ENCODE measurements around the gene EDARADD.

Gene EDARADD

GRCh38 chr1:236507022-236507700, 113.1 kb downstream of the EDARADD start:
- no peak overlapping the region for H3K4me2 ChIP-seq (ENCODE audit: low read length)
- H3K36me3 ChIP-seq (replicated peaks; ENCODE audit: low read depth, low read length), result no peaks in the 10 kb centered on the region
- TF ChIP-seq CTCF (IDR thresholded peaks at IDR 0.05; ENCODE audit: low read depth, low read length) (no peak), EZH2phosphoT487 (IDR thresholded peaks at IDR 0.05; ENCODE audit: low read depth) (no peak)
- peaks cover 71% of the 10 kb centered on the region for H3K27me3 ChIP-seq (ENCODE audit: low read depth, low read length)
- H2AFZ ChIP-seq (ENCODE audit: low read depth, low read length), result no peak overlapping the region
- H3K4me1 ChIP-seq (ENCODE audit: low read length), result peaks cover 15% of the 10 kb centered on the region
- H3K4me3 ChIP-seq (ENCODE audit: low read length), result no peak overlapping the region
- H3K9me3 ChIP-seq (ENCODE audit: insufficient read depth, low read length), result no peaks in the 10 kb centered on the region
- H3K9ac ChIP-seq (ENCODE audit: low read length), result no peak overlapping the region
- H3K27ac ChIP-seq (ENCODE audit: low read length), result no peak overlapping the region
- H4K20me1 ChIP-seq (ENCODE audit: insufficient read depth, low read length), result peaks cover 21% of the 10 kb centered on the region
- no peaks in the 10 kb centered on the region for H3K79me2 ChIP-seq (ENCODE audit: low read length)

GRCh38 chr1:236508593-236509027, 114.5 kb downstream of the EDARADD start:
- H2AFZ ChIP-seq (ENCODE audit: low read depth, low read length), result no peak overlapping the region
- H3K27ac ChIP-seq (ENCODE audit: low read length), result no peak overlapping the region
- H3K4me1 ChIP-seq (ENCODE audit: low read length), result peaks cover 15% of the 10 kb centered on the region
- H4K20me1 ChIP-seq (ENCODE audit: insufficient read depth, low read length), result peaks cover 21% of the 10 kb centered on the region
- H3K79me2 ChIP-seq (ENCODE audit: low read length), result no peaks in the 10 kb centered on the region
- H3K4me2 ChIP-seq (ENCODE audit: low read length), result peak overlapping the region; percentile 58
- H3K27me3 ChIP-seq (ENCODE audit: low read depth, low read length), result peaks cover 69% of the 10 kb centered on the region
- H3K36me3 ChIP-seq (replicated peaks; ENCODE audit: low read depth, low read length), result no peaks in the 10 kb centered on the region
- no peak for TF ChIP-seq CTCF (IDR thresholded peaks at IDR 0.05; ENCODE audit: low read depth, low read length)
- peak; percentile 87 for TF ChIP-seq EZH2phosphoT487 (IDR thresholded peaks at IDR 0.05; ENCODE audit: low read depth)
- H3K9ac ChIP-seq (ENCODE audit: low read length), result no peak overlapping the region
- peak overlapping the region; percentile 19; the same call in 1 of the 2 replicates for H3K4me3 ChIP-seq (ENCODE audit: low read length)
- no peaks in the 10 kb centered on the region for H3K9me3 ChIP-seq (ENCODE audit: insufficient read depth, low read length)

GRCh38 chr1:236509203-236509602, 115.1 kb downstream of the EDARADD start:
- 0 out of 2 replicates have a peak overlapping the region, but pooled peaks have one; percentile 19 for H3K4me3 ChIP-seq (ENCODE audit: low read length)
- peaks cover 65% of the 10 kb centered on the region for H3K27me3 ChIP-seq (ENCODE audit: low read depth, low read length)
- no peaks in the 10 kb centered on the region for H3K9me3 ChIP-seq (ENCODE audit: insufficient read depth, low read length)
- TF ChIP-seq EZH2phosphoT487 (IDR thresholded peaks at IDR 0.05; ENCODE audit: low read depth) (no peak), CTCF (IDR thresholded peaks at IDR 0.05; ENCODE audit: low read depth, low read length) (no peak)
- H3K4me1 ChIP-seq (ENCODE audit: low read length), result peaks cover 15% of the 10 kb centered on the region
- H3K36me3 ChIP-seq (replicated peaks; ENCODE audit: low read depth, low read length), result no peaks in the 10 kb centered on the region
- H3K79me2 ChIP-seq (ENCODE audit: low read length), result no peaks in the 10 kb centered on the region
- H2AFZ ChIP-seq (ENCODE audit: low read depth, low read length), result no peak overlapping the region
- H4K20me1 ChIP-seq (ENCODE audit: insufficient read depth, low read length), result peaks cover 21% of the 10 kb centered on the region
- no peak overlapping the region for H3K27ac ChIP-seq (ENCODE audit: low read length)
- peak overlapping the region; percentile 58 for H3K4me2 ChIP-seq (ENCODE audit: low read length)
- no peak overlapping the region for H3K9ac ChIP-seq (ENCODE audit: low read length)

- Histone ChIP-seq H3K4me1 (ENCODE audit: low read length) (peaks cover 15% of the 10 kb centered on the region), H3K27ac (ENCODE audit: low read length) (no peak overlapping the region), H2AFZ (ENCODE audit: low read depth, low read length) (no peak overlapping the region), H3K9ac (ENCODE audit: low read length) (no peak overlapping the region), H4K20me1 (ENCODE audit: insufficient read depth, low read length) (peaks cover 21% of the 10 kb centered on the region), H3K4me2 (ENCODE audit: low read length) (no peak overlapping the region), H3K9me3 (ENCODE audit: insufficient read depth, low read length) (no peaks in the 10 kb centered on the region), H3K27me3 (ENCODE audit: low read depth, low read length) (peaks cover 67% of the 10 kb centered on the region), H3K4me3 (ENCODE audit: low read length) (no peak overlapping the region), H3K79me2 (ENCODE audit: low read length) (no peaks in the 10 kb centered on the region), H3K36me3 (replicated peaks; ENCODE audit: low read depth, low read length) (no peaks in the 10 kb centered on the region)
- TF ChIP-seq CTCF (IDR thresholded peaks at IDR 0.05; ENCODE audit: low read depth, low read length) (no peak), EZH2phosphoT487 (IDR thresholded peaks at IDR 0.05; ENCODE audit: low read depth) (no peak)
These were observed 115.7 kb downstream of the EDARADD start for GRCh38 chr1:236509647-236510401.

All from OCI-LY3 (cell line).